Measurements from ENCODE around the gene PATJ.

DNA sequence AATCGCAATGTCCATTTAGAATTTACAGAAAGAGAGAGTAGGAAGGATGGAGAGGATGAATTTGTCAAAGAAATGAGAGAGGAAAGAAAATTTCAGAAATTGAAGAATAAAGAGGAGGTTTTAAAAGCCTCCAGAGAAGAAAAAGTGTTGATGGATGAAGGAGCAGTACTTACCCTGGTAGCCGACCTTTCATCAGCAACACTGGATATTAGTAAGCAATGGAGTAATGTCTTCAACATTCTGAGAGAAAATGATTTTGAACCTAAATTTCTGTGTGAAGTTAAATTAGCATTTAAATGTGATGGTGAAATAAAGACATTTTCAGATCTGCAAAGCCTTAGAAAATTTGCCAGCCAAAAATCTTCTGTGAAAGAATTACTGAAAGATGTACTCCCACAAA, 464.9 kb downstream of the PATJ start:
- TF ChIP-seq CTCF (conservative IDR thresholded peaks at IDR 0.05; ENCODE audit: low read length), result no peak
- no peak for TF ChIP-seq EZH2phosphoT487 (IDR thresholded peaks at IDR 0.05; ENCODE audit: borderline replicate concordance)

Data from Loucy (cell line).